ENCODE measurements around the gene U2AF1L4.

DNA sequence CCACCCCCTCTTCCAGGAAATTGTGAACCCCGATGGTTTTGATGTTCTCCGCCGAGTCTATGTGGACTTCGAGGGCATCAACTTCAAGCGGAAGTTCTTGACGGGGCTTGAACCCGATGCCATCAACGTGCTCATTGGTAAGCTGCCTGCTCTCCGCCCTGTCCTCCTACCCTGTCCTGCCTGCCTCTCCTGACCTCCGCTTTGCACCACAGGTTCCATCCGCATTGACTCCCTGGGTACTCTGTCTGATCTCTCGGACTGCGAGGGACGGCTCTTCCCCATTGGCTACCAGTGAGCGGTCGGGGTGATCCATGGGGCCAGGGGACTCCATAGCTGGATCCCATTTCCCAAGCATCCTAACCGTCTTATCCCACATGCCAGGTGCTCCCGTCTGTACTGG, 14.9 kb downstream of the U2AF1L4 start:
- TF ChIP-seq, protein P1, sequence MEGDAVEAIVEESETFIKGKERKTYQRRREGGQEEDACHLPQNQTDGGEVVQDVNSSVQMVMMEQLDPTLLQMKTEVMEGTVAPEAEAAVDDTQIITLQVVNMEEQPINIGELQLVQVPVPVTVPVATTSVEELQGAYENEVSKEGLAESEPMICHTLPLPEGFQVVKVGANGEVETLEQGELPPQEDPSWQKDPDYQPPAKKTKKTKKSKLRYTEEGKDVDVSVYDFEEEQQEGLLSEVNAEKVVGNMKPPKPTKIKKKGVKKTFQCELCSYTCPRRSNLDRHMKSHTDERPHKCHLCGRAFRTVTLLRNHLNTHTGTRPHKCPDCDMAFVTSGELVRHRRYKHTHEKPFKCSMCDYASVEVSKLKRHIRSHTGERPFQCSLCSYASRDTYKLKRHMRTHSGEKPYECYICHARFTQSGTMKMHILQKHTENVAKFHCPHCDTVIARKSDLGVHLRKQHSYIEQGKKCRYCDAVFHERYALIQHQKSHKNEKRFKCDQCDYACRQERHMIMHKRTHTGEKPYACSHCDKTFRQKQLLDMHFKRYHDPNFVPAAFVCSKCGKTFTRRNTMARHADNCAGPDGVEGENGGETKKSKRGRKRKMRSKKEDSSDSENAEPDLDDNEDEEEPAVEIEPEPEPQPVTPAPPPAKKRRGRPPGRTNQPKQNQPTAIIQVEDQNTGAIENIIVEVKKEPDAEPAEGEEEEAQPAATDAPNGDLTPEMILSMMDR (IDR thresholded peaks at IDR 0.05; ENCODE audit: low read depth, low read length, poor library complexity, severe bottlenecking), result no peak
- TF ChIP-seq EZH2phosphoT487 (IDR thresholded peaks at IDR 0.05; ENCODE audit: borderline replicate concordance, low read length), result no peak
